HL-60/S4 (cell line): ENCODE results near the gene RAB4A.

ENCODE experiments used
- in situ Hi-C: fragments of 300-500 bp; cut with MboI; formaldehyde crosslinking; loops from 2 replicates; pipeline ENCODE4 v1.14.3; 2022; ENCODE audit warnings: low sequenced_read_pairs

The RAB4A gene

DNA sequence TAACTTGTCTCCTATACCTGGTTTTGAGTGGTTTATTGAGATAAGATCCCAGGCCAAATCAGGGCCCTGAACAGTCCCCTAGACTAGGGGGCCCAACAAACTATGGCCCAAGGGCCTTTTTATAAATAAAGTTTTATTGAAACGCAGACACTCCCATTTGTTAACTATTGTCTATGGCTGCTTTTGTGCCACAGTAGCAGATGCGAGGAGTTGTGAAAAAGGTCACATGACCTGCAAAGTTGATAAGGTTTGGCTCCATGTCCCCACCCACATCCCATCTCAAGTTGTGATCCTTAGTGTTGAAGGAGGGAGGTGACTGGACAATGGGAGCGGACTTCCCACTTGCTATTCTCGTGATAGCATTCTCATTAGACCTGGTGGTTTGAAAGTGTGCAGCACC lies 29.5 kb upstream of the RAB4A start:
- in situ Hi-C loops: loop anchor here (10.0 kb wide), 1 partner anchor 567 kb away; no protein-coding TSS in a partner anchor

DNA sequence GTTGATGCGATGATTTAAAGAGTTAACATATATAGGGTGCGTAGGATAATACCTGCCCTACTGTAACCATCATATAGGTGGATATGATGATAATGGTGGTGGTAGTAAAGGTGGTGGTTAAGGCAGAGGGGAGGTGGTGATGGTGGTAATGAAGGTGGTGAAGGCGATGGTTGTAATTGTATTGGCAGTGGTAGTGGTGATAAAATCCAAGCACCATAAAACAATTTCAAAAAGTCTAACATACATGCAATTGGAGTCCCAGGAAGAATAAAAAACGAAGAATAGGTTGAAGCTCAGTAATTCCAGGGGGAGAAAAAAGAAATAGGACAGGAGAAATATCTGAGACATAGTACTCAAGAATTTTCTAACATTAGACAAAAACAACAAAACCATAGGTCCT lies 27.3 kb upstream of the RAB4A start:
- in situ Hi-C loops: loop anchor here (10.0 kb wide), 1 partner anchor 569 kb away; no protein-coding TSS in a partner anchor

DNA sequence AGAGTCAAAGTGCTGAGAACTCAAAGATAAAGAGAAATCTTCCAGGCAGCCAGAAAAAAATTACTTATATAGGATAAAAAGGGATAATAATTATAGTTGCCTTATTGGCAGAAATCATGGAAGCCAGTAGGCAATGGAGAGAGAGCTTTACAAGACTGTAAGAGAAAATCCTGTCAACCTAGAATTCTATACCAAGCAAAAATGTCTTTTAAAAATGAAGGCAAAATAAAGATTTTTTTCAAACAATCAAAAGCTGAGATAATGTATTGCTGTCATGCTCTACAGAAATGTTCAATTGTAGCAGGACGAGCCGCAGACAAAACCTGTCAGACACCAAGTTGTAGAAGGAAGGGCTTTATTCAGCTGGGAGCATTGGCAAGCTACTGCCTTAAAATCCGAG lies 26.8 kb upstream of the RAB4A start:
- in situ Hi-C loops: loop anchor here (10.0 kb wide), 1 partner anchor 569 kb away; no protein-coding TSS in a partner anchor

DNA sequence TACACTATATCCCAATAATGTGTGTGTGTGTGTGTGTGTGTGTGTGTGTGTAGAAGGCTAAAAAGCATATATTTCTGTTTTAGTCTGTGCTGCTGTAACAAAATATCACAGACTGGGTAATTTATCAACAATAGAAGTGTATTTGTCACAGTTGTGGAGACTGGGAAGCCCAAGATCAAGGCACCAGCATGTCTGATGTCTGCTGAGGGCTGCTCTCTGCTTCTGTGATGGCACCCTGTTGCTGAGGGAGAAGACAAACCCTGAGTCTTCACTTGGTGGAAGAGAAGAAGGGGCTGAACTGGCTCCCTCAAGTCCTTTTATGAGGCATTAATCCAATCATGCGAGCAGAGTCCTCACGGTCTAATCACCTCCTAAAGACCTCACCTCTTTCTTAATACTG lies 23.0 kb upstream of the RAB4A start:
- in situ Hi-C loops: loop anchor here (10.0 kb wide), 1 partner anchor 573 kb away; no protein-coding TSS in a partner anchor

DNA sequence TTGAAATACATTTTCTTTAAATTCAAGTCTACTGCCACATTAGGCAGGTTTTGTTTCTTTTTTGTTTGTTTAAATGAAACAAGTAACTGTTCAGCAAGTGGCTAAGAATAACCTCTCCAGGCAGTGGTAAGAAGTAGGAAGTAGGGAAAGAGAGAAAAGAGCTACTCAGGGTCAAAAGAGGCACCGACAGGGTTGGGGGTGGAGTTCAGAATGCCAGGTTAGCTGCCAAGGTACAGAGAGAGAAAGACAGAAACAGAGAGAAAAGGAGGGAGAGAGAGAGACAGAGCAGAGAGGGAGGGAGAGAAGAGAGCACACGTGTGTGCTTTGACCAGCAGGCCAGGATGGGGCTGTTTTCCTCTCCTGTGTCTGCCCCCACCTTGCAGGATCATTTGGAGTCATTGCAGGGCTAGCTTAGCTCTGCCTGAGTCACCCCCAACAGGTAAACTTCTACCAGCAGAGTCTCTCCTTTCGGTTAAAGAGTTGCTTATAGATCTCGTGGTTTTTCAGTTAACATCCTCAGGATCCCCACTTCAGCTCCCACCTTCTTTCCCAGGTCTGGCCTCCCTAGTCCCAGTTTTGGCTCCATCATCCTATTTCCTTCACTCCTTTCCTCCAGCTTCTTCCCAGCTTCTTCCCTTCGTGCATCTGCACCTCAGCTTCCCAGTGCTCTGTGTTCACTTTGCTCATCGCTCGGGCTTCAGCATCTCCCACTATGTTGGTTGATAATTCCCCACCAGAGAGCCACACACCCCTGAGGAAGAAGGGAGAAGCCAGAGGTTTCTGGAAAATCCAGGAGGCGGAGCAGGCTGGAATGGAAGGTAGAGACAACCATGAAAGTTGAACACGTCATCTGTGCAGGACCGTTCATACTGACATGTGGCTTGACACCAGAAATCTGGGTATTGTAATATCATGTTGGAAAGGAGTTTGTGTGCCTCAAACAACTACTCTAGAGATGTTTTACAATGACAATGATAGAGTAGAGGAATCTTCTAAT lies 21.8 kb upstream of the RAB4A start:
- in situ Hi-C loops: loop anchor here (10.0 kb wide), 1 partner anchor 574 kb away; no protein-coding TSS in a partner anchor

DNA sequence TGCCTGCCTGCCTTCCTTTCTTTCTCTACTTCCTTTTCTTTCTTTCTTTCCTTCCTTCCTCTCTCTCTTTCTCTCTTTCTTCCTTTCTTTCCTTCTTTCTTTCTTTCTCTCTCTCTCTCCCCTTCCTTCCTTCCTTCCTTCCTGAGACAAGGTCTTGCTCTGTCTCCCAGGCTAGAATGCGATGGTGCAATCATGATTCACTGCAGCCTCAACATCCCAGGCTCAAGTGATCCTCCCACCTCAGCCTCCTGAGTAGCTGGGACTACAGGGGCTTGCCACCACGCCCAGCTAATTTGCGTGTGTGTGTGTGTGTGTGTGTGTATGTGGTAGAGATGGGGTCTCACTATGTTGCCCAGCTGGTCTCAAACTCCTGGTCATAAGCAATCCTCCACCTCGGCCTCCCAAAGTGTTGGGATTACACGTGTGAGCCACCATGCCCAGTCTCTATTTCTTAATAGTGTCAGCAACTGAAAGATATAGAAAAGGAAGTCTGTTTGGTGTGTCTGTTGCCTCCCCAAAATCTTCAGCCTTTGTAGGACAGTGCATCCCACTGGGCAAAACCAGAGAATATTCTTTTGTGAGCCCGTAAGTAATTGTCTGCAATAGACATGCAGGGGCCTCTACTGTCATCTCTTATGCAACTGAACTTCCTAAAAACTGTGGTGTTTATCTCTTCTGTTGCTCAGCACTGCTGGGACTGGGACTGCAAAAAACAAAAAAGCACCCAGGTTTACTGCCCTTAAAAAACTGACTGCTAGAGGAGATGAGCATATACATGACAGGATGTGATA lies 20.9 kb upstream of the RAB4A start:
- in situ Hi-C loops: loop anchor here (10.0 to 25.0 kb wide), 2 partner anchors 575 to 1062 kb away; no protein-coding TSS in a partner anchor

DNA sequence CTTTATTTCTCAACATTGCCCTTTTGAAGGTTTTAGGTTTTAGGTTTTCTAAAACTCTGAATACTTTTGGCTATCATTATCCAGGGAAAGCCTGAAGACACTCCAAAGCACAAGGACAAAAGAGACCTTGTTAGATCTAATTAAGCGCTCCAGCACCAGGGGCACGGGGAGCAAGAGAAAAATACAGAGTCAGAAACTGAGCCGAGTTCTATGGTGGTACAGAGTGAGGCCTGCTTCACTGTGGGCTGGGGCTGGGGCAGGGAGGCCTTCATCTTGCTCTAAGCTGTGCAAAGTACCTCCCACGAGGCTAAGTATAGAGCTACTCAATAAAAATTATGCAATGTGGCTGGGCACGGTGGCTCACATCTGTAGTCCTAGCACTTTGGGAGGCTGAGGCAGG lies 19.7 kb upstream of the RAB4A start:
- in situ Hi-C loops: loop anchor here (25.0 kb wide), 1 partner anchor 1061 kb away; no protein-coding TSS in a partner anchor

DNA sequence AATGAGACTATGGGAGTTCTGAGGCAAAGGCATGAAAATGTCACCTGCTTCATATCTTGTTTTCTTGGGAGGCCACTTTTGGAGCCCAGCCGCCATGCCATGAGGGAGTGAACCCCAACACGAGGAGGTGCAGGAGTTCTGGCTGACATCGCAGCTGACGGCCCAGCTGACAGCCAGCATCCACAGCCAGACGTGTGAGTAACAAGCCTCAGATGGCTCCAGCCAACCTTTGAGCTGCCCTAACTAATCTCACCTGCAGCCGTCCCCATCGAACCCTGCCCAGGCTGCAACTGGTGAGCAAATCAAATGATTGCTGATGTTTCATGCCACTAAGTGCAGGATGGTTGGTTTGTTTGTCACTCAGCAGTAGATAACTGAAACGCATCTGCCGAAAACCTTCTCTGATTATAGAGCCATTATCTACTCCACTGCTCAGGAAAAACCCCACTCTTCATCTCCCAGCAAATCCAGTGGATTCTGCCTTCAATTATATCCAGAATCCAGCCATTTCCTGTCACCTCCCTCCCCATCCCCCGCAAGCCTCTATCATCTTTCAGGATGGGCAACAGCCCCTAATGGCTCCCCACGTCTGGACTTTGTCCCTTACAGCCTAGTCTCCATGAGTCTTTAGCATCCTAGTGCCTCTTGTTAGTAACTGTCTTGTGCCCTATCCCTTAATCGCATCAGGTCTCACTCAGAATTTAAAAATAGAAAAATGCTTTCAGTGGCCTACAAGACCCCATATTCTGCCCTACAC lies 18.5 kb upstream of the RAB4A start:
- in situ Hi-C loops: loop anchor here (25.0 kb wide), 1 partner anchor 1060 kb away; no protein-coding TSS in a partner anchor

DNA sequence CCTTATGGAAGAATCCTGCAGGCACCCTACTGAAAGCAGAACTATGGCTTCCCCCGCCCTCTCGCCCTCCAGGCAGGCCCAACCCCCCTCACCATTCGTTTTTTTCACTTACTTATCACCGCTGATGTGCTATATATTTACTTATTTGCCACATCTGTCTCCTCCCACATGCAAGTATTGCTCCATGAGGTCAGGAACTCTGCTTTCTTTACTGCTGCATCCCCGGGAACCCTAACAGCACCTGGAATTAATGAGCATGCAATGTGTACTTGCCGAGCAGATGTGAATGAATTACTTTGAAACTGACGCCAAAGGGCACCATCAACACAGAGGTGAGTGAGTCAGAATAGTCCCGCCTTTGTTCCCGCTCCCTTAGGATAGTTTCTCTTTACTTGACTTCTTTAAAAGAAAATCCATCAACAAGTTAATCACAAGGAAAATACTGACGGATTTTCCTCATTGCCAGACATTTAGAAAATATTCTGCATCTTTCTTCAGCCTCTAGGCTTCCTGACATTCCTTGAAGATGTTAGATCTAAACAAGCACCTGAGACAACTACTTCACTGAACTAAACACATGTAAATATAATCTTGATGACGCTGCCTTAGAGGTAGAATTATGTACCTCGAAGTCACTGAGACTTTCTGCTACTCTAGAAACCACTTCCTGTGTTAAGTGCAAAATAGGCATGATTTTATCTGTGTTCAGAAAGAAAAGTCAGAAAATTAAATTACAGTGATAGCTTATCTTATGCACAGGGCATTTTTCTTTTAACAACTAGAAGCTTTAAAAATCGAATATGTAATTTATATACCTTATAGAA lies 17.5 kb upstream of the RAB4A start:
- in situ Hi-C loops: loop anchor here (25.0 kb wide), 1 partner anchor 1059 kb away; no protein-coding TSS in a partner anchor

DNA sequence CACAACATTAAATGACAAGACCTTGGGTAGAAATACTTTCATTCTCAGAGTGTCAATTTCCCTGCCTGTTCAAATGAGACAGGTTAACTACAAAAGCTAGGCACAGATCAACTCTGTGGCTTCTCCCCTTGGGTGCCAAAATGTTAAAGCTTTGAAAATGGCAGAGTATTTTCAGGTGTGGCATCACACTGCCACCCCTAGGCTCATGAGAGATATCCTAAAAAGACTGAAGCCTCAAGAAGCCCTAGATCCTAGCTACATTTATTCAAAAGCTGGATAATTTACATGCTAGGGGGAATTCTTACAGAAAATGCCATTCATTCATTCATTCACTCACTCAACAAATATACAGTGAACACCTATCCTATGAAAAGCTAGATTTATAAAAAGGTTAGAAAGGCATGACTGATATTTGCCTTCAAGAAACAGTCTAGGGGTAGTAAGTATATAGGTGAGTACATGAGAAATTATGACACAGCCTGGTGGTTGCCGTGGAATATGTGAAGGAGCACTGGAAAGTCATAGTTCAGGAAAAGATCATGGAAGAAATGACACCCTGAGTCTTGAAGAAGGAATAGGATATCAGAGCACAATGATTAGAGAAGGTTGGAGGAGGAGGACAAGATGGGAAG lies 15.9 kb upstream of the RAB4A start:
- in situ Hi-C loops: loop anchor here (5.0 to 25.0 kb wide), 2 partner anchors 227 to 1057 kb away; no protein-coding TSS in a partner anchor

DNA sequence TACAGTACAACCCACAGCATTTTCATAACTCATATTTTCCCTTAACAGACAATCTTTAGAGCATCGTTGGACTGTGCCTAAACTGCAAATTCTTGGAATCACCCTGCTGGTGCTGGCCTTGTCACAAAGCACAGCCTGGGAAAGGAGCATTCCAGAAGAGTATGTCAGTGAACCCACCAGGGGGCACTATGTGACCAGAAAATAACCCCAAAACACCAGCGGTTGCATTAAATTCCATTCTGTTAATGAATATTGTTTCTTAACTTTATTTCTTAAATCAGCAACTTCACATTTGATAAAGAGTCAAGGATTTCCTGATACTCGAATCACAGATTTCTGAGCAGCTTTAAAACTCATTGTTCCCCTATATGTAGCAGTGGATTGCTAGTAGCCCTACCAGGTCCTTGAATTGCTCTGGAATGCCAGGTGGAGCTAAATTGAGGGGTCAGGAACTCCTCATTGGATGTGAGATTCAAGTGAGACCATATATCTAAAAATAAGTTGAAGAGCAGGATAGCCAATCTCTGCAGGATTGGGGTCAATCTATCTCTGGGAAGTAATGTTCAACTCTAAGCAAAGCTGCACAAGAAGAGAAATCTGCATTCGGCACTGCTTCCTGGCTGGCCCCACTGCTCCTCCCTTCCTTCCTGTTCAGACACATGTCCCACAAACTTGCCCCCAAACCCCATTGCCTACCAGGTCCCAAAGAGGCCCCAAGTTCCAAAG lies 12.7 kb upstream of the RAB4A start:
- in situ Hi-C loops: loop anchor here (5.0 to 25.0 kb wide), 2 partner anchors 224 to 1054 kb away; no protein-coding TSS in a partner anchor

DNA sequence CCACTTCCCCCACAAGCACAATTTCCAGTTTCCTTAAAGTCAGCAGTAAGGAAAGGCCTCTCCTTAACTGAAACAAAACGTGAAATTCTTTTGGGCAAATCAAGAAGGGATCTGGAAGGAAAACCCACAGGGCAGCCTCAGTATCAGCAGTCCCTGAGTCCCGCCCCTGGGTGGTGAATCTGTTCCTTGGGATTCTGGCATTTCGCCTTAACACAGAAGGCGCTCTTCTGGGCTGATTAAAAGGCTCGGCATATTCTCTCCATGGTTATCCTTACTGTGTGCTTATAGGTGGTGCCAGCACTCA lies 12.2 kb upstream of the RAB4A start:
- in situ Hi-C loops: loop anchor here (5.0 to 25.0 kb wide), 2 partner anchors 224 to 1054 kb away; no protein-coding TSS in a partner anchor

DNA sequence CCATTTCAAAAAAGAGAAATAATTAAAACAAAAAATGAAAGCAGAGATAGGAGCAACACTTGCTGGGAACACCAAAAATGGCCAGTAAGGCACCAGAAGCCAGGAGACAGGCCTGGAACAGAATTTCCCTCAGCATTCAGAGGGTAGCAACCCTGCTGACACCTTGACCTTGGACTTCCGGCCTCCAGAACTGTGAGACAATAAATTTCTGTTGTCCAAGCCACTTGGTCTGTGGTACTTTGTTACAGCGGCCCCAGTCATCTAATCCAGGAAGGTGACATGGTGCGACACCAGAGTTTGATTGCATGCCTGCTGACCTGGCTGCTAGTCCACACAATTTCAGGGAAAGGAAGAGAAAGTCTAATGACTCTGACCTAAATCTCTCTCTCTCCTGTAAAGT lies 10.6 kb upstream of the RAB4A start:
- in situ Hi-C loops: loop anchor here (10.0 to 25.0 kb wide), 2 partner anchors 205 to 1052 kb away; no protein-coding TSS in a partner anchor

DNA sequence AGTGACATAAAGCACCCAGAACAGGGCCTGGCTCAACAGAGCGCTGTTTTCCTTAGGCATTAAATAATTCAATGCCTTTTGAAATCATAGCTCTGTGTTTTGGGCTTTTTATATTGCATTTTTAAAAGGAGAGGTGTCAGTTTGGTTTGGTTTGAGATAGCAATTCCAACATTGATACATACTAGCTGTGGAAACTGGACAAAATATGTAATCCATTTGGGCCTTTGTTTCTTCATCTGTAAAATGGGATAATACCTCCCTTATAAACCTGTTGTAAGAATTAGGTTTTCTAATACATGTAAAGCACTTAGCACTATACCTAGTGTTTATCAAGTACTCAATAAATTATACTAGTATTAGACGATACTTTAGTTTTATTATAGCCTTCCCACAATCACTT lies 8.7 kb upstream of the RAB4A start:
- in situ Hi-C loops: loop anchor here (10.0 to 25.0 kb wide), 2 partner anchors 203 to 1050 kb away; no protein-coding TSS in a partner anchor

DNA sequence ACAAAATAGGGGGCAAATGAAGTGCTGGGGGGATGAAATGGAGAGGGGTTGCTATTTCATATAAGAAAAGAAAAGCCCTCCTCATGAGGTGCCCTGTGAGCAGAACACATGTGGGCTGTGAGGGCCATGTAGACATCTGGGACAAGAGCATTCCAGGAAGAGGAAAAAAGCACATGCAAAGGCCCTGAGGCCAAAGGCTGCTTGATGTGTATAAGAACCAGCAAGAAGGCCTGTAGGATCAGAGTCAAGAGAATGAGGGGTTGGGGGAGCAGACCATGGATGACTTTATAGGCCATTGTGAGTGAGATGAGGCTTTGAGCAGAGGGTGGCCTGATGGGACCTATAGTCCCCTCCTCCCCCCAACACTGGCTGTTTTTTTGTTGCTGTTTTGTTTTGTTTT lies 7.7 kb upstream of the RAB4A start:
- in situ Hi-C loops: loop anchor here (10.0 to 25.0 kb wide), 2 partner anchors 202 to 1049 kb away; no protein-coding TSS in a partner anchor

DNA sequence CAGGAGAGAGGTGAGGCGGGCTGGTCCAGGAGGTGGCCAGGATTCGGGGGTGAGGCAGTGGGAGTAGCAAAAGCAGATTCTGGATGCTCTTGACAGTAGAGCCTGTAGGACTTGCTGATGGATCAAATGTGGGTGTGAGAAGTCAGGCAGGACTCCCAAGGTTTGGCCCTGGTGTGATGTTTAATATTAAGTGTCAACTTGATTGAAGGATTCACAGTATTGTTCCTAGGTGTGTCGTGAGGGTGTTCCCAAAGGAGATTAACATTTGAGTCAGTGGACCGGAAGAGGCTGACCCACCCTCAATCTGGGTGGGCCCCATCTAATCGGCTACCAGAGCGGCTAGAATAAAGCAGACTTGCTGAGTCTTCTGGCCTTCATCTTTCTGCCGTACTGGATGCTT lies 6.8 kb upstream of the RAB4A start:
- in situ Hi-C loops: loop anchor here (10.0 to 25.0 kb wide), 2 partner anchors 201 to 1048 kb away; no protein-coding TSS in a partner anchor

DNA sequence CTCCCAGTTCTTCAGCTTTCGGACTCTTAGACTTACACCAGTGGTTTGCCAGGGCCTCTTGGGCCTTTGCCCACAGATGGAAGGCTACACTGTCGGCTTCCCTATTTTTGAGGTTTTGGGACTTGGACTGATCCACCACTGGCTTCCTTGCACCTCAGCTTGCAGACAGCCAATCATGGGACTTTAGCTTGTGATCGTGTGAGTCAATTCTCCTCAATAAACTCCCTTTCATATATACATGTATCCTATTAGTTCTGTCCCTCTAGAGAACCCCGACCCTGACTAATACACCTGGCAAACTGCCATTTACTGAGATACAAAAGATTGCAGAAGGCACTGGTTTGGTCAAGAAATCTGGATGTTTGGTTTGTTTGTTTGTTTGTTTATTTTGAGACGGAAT lies 6.4 kb upstream of the RAB4A start:
- in situ Hi-C loops: loop anchor here (10.0 to 25.0 kb wide), 2 partner anchors 200 to 1048 kb away; no protein-coding TSS in a partner anchor

DNA sequence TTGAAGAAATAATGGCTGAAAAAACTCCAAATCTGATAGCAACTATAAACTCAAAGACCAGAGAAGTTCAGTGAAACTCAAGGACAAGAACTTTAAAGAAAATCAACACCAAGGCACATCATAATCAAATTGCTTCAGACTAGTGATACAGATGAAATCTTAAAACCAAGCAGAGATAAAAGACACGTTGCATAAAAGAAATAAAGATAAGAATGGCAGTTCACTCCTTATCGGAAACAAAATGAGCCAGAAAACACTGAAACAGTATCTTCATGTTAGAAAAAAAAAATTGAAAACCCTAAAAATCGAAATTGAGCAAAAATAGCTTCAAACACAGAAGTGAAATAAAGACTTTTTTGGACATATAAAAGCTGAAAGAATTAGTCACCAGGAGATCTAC lies 4.6 kb upstream of the RAB4A start:
- in situ Hi-C loops: loop anchor here (10.0 to 25.0 kb wide), 2 partner anchors 199 to 1046 kb away; no protein-coding TSS in a partner anchor
